Neural cell (in vitro differentiated cells): Measurements from ENCODE around the gene DDHD1.

ENCODE experiments used
- CTCF ChIP-seq: fragments of 450-650 bp; IDR thresholded peaks from 2 replicates; pipeline ENCODE4 v1.5.1; 2014; ENCODE audit warnings: antibody characterized with exemption, mild to moderate bottlenecking, moderate library complexity; ENCODE audit not compliant: poor library complexity, severe bottlenecking
- EP300 ChIP-seq: fragments of 450-650 bp; conservative IDR thresholded peaks from 2 replicates; pipeline ENCODE4 v1.6.1; 2014; ENCODE audit warnings: antibody characterized with exemption, mild to moderate bottlenecking, moderate library complexity; ENCODE audit not compliant: poor library complexity, severe bottlenecking
- EZH2 ChIP-seq: fragments of 200-600, 300-800 bp; shearing (Covaris generic), sonication (generic); IDR thresholded peaks from 2 replicates; pipeline ENCODE4 v1.6.1; 2014; ENCODE audit warnings: antibody characterized with exemption, low read length, borderline replicate concordance, mild to moderate bottlenecking; ENCODE audit not compliant: insufficient read depth, poor library complexity, severe bottlenecking
- POLR2AphosphoS5 ChIP-seq: IDR thresholded peaks from 2 replicates; pipeline ENCODE4 v1.6.1; 2012
- RAD21 ChIP-seq: fragments of 450-650 bp; conservative IDR thresholded peaks from 2 replicates; pipeline ENCODE4 v1.6.1; 2014; ENCODE audit warnings: antibody characterized with exemption, mild to moderate bottlenecking, moderate library complexity
- REST ChIP-seq: IDR thresholded peaks from 2 replicates; pipeline ENCODE4 v1.6.1; 2012; ENCODE audit warnings: borderline replicate concordance
- SMC3 ChIP-seq: fragments of 450-650 bp; conservative IDR thresholded peaks from 2 replicates; pipeline ENCODE4 v1.6.1; 2014; ENCODE audit warnings: antibody characterized with exemption, mild to moderate bottlenecking, moderate library complexity; ENCODE audit not compliant: poor library complexity
- TAF1 ChIP-seq: IDR thresholded peaks from 2 replicates; pipeline ENCODE4 v1.6.1; 2012; ENCODE audit warnings: low read depth

GRCh38 chr14:53062856-53063255, 90.3 kb downstream of the DDHD1 start:
- TF ChIP-seq CTCF, result no peak
- TF ChIP-seq EP300, result no peak
- TF ChIP-seq SMC3, result no peak
- no peak for TF ChIP-seq RAD21
- TF ChIP-seq EZH2, result no peak
- TF ChIP-seq POLR2AphosphoS5, result no peak
- no peak for TF ChIP-seq TAF1
- no peak for TF ChIP-seq REST
